Upper lobe of left lung (tissue), 4 donors: ENCODE results near the gene COL18A1.

ENCODE experiments used
- POLR2A ChIP-seq, 4 donors: fragments of 450-650 bp; IDR thresholded peaks; one replicate each; pipeline ENCODE4 v1.5.1; 2016 to 2017; ENCODE audit warnings: antibody characterized with exemption in 4 of 4, mild to moderate bottlenecking in 2 of 4
- POLR2AphosphoS5 ChIP-seq, 2 donors: sonication (generic); formaldehyde crosslinking; IDR thresholded peaks; one replicate each; pipeline ENCODE4 v1.5.1; 2017; ENCODE audit warnings: antibody characterized with exemption in 2 of 2
- TF ChIP-seq, protein P1 (sequence below), 6 experiments: fragments of 450-650 bp in 4 of 6; fragments of 200-600 bp in 2 of 6; sonication (generic) in 2 of 6; IDR thresholded peaks; one replicate each; pipeline ENCODE4 v1.5.1; 2016 to 2019; ENCODE audit warnings: antibody characterized with exemption in 6 of 6

DNA sequence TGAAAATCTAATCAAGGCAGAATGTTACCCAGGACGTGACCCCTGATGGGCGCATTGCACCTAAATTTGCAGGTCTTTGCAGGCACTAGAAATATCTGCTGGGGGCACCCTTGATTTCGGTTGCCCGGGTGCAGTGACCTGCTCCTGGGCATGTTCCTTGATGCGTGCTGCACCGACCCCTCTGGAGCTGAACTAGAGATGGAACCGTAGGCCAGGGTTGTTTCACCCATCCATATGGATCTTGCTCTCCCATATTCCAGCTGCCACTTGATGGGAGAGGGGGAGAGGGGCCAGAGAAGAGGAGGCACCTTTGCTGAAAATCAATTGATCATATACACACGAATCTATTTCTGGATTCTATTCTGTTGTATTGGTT lies 8.4 kb upstream of the COL18A1 start:
- TF ChIP-seq, protein P1, sequence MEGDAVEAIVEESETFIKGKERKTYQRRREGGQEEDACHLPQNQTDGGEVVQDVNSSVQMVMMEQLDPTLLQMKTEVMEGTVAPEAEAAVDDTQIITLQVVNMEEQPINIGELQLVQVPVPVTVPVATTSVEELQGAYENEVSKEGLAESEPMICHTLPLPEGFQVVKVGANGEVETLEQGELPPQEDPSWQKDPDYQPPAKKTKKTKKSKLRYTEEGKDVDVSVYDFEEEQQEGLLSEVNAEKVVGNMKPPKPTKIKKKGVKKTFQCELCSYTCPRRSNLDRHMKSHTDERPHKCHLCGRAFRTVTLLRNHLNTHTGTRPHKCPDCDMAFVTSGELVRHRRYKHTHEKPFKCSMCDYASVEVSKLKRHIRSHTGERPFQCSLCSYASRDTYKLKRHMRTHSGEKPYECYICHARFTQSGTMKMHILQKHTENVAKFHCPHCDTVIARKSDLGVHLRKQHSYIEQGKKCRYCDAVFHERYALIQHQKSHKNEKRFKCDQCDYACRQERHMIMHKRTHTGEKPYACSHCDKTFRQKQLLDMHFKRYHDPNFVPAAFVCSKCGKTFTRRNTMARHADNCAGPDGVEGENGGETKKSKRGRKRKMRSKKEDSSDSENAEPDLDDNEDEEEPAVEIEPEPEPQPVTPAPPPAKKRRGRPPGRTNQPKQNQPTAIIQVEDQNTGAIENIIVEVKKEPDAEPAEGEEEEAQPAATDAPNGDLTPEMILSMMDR (IDR thresholded peaks at IDR 0.05): no peak
- TF ChIP-seq POLR2A (IDR thresholded peaks at IDR 0.05) (no peak), POLR2AphosphoS5 (IDR thresholded peaks at IDR 0.05) (no peak)
